BJ (cell line): Measurements from ENCODE around the gene CPNE5. TPM values are rescaled to one million over a fixed set of nuclear protein-coding genes. Genes with fewer than 3 reads are reported as not detected.
"Not testable (repeated sequence)": the region's sequence is repeated elsewhere in the genome, so short reads cannot be mapped to it uniquely, and the experiment has no call there.

Source experiments
- CTCF ChIA-PET: fragments of 350-600 bp; formaldehyde crosslinking; extraction: SDS; loops from one replicate; lab custom pipeline; 2021; ENCODE audit warnings: antibody characterized with exemption, inconsistent platforms; lab: Yijun Ruan, JAX
- POLR2A ChIA-PET: fragments of 300-600 bp; sonication (Branson Sonifier 250); formaldehyde crosslinking; extraction: SDS; loops from one replicate; lab custom pipeline; 2021; ENCODE audit warnings: antibody characterized with exemption; lab: Charles Lee
- DNase-seq: peaks from one replicate; pipeline ENCODE4 v3.0.0-alpha.2; 2011; ENCODE audit warnings: low read depth
- H3K27me3 ChIP-seq: 2 replicates; pipeline ENCODE4 v1.6.0; 2011; ENCODE audit warnings: low read length; ENCODE audit not compliant: control insufficient read depth, insufficient read depth
- H3K36me3 ChIP-seq: 2 replicates; pipeline ENCODE4 v1.5.1; 2011; ENCODE audit warnings: low read length; ENCODE audit not compliant: control insufficient read depth, insufficient read depth
- H3K4me3 ChIP-seq: 2 replicates; pipeline ENCODE4 v1.5.1; 2011; ENCODE audit warnings: low read depth, mild to moderate bottlenecking, control low read depth, low read length
- CTCF ChIP-seq: IDR thresholded peaks from 2 replicates; pipeline ENCODE4 v1.5.1; 2011; ENCODE audit warnings: low read depth, mild to moderate bottlenecking, control low read depth, inconsistent platforms, low read length, moderate library complexity; ENCODE audit not compliant: insufficient read depth
- polyA plus RNA-seq: library from polyadenylated mRNA; depleted of rRNA; stranded (reverse); fragments of >200 nt; gene quantifications from 2 replicates; pipeline ENCODE4 v1.2.3, GENCODE V29; 2011

Gene CPNE5
- polyA plus RNA-seq, 1 experiment, result 0.09 TPM

- Histone ChIP-seq H3K4me3 (no peak overlapping the region), H3K27me3 (no peaks in the 10 kb centered on the region), H3K36me3 (no peaks in the 10 kb centered on the region)
- POLR2A ChIA-PET, result no interaction called here
- no peak for DNase-seq
- TF ChIP-seq CTCF, result no peak
- CTCF ChIA-PET, result interaction anchor here (0.9 to 2.2 kb wide), 7 partner anchors 31 to 290 kb away, joined by 3 to 9 read pairs (median 5); no protein-coding TSS in a partner anchor
These were observed 110.7 kb downstream of the CPNE5 start for GRCh38 chr6:36728289-36729160.

- CTCF ChIA-PET, result interaction anchor here (0.9 to 4.4 kb wide), 8 partner anchors 32 to 112 kb away, joined by 3 to 23 read pairs (median 4); no protein-coding TSS in a partner anchor
- TF ChIP-seq CTCF, result no peak
- Histone ChIP-seq H3K36me3 (no peaks in the 10 kb centered on the region), H3K27me3 (no peaks in the 10 kb centered on the region; the same call in 1 of the 2 replicates), H3K4me3 (no peak overlapping the region)
- DNase-seq, result no peak
- POLR2A ChIA-PET, result no interaction called here
These were observed 111.7 kb downstream of the CPNE5 start for GRCh38 chr6:36727505-36728021.

- ChIA-PET POLR2A (no interaction called here), CTCF (interaction anchor here (0.9 to 4.4 kb wide), 8 partner anchors 16 to 202 kb away, joined by 3 to 37 read pairs (median 8); no protein-coding TSS in a partner anchor)
- no peaks in the 10 kb centered on the region for H3K36me3 ChIP-seq
- H3K27me3 ChIP-seq, result no peaks in the 10 kb centered on the region; the same call in 1 of the 2 replicates
- no peak for TF ChIP-seq CTCF
- DNase-seq, result no peak
- H3K4me3 ChIP-seq, result no peak overlapping the region
These were observed 113.7 kb downstream of the CPNE5 start for GRCh38 chr6:36725581-36725980.

- ChIA-PET POLR2A (no interaction called here), CTCF (interaction anchor here (0.6 to 4.4 kb wide), 19 partner anchors 9 to 116 kb away, joined by 3 to 37 read pairs (median 5); no protein-coding TSS in a partner anchor)
- peak; percentile 70 for TF ChIP-seq CTCF
- no peaks in the 10 kb centered on the region; the same call in none of the 2 replicates for H3K27me3 ChIP-seq
- H3K4me3 ChIP-seq, result no peak overlapping the region
- no peak for DNase-seq
- no peaks in the 10 kb centered on the region for H3K36me3 ChIP-seq
These were observed 114.5 kb downstream of the CPNE5 start for GRCh38 chr6:36724514-36725390.

GRCh38 chr6:36723992-36724391 is 115.3 kb downstream of the CPNE5 start:
- H3K4me3 ChIP-seq, H3K36me3 ChIP-seq, POLR2A ChIA-PET, DNase-seq, H3K27me3 ChIP-seq: not testable (repeated sequence)
- CTCF ChIA-PET, result interaction anchor here (0.6 to 4.4 kb wide), 19 partner anchors 9 to 115 kb away, joined by 3 to 37 read pairs (median 5); no protein-coding TSS in a partner anchor
